Measurements from ENCODE around the gene GNG13.

DNA sequence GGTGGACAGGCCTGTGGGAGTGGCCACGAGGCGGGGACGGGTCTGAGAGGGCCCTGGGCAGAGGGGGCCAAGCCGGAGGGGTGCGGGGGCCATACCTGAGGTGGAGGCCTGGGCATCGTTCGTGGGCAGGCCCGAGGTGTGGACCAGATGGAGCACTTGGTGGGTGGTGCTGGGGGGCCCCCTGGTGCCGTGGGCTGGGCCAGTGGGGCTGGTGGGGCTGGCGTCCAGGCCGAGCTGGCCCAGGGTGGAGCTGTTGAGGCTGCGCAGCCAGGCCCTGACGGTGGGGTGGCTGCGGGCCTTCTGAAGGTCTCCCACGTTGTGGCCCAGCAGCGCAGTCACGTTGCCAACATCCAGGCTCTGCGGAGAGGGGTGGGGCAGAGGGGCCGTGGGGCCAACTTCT is 30.6 kb downstream of the GNG13 start:
- TF ChIP-seq POLR2AphosphoS5 (IDR thresholded peaks at IDR 0.05; ENCODE audit: insufficient read depth, low read depth, low read length) = no peak
- no peak for TF ChIP-seq POLR2A (IDR thresholded peaks at IDR 0.05; ENCODE audit: low read depth, low read length)
- TF ChIP-seq, protein P1, sequence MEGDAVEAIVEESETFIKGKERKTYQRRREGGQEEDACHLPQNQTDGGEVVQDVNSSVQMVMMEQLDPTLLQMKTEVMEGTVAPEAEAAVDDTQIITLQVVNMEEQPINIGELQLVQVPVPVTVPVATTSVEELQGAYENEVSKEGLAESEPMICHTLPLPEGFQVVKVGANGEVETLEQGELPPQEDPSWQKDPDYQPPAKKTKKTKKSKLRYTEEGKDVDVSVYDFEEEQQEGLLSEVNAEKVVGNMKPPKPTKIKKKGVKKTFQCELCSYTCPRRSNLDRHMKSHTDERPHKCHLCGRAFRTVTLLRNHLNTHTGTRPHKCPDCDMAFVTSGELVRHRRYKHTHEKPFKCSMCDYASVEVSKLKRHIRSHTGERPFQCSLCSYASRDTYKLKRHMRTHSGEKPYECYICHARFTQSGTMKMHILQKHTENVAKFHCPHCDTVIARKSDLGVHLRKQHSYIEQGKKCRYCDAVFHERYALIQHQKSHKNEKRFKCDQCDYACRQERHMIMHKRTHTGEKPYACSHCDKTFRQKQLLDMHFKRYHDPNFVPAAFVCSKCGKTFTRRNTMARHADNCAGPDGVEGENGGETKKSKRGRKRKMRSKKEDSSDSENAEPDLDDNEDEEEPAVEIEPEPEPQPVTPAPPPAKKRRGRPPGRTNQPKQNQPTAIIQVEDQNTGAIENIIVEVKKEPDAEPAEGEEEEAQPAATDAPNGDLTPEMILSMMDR (IDR thresholded peaks at IDR 0.05; ENCODE audit: extremely low read depth in 1 of 2, insufficient read depth in 1 of 2, low read depth in 1 of 2, low read length in 2 of 2) = no peak
- TF ChIP-seq EZH2 (IDR thresholded peaks at IDR 0.05; ENCODE audit: borderline replicate concordance, low read depth, low read length, severe bottlenecking) = no peak
- TF ChIP-seq, protein P2, sequence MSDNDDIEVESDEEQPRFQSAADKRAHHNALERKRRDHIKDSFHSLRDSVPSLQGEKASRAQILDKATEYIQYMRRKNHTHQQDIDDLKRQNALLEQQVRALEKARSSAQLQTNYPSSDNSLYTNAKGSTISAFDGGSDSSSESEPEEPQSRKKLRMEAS (IDR thresholded peaks at IDR 0.05; ENCODE audit: insufficient read depth, insufficient read length) = no peak
- no peak for TF ChIP-seq MYC (IDR thresholded peaks at IDR 0.05; ENCODE audit: low read depth, low read length)
- no peak for TF ChIP-seq FOS (IDR thresholded peaks at IDR 0.05; ENCODE audit: borderline replicate concordance, insufficient read depth, low read length)
- TF ChIP-seq JUN (IDR thresholded peaks at IDR 0.05; ENCODE audit: borderline replicate concordance, insufficient read depth, insufficient read length, low read depth) = no peak
- no peak for TF ChIP-seq GATA2 (IDR thresholded peaks at IDR 0.05; ENCODE audit: insufficient read depth, insufficient read length, low read depth, low read length)
